K562 (cell line): Measurements from ENCODE around the gene TRIM25. TPM values are rescaled to one million over a fixed set of nuclear protein-coding genes. Genes with fewer than 3 reads are reported as not detected.

Experiments
- ADNP ChIP-seq: fragments of 200-800 bp; sonication (Bioruptor generic); IDR thresholded peaks from 2 replicates; pipeline ENCODE4 v1.6.1; 2016; ENCODE audit warnings: missing genetic modification characterization, missing compliant biosample characterization
- CREBBP ChIP-seq: IDR thresholded peaks from one replicate; pipeline ENCODE4 v1.6.1; 2012; ENCODE audit warnings: low read depth, mild to moderate bottlenecking, control low read depth, inconsistent platforms, low read length
- HNRNPL ChIP-seq: fragments of 200-400 bp; formaldehyde crosslinking; IDR thresholded peaks from 2 replicates; pipeline ENCODE4 v1.6.1; 2017; ENCODE audit warnings: low read depth, mild to moderate bottlenecking, low read length
- KDM1A ChIP-seq, 2 experiments: fragments of 450-650 bp; IDR thresholded peaks; 2 replicates each; pipeline ENCODE4 v1.6.1; 2016; ENCODE audit warnings: mild to moderate bottlenecking in 2 of 2
- KHSRP ChIP-seq: fragments of 450-650 bp; IDR thresholded peaks from 2 replicates; pipeline ENCODE4 v1.6.1; 2017
- MAZ ChIP-seq, 2 experiments: fragments of 450-650 bp in 1 of 2; sonication (generic) in 1 of 2; formaldehyde crosslinking; IDR thresholded peaks in 1 of 2; conservative IDR thresholded peaks in 1 of 2; 2 replicates each; pipeline versions ENCODE4 v1.4.0 to v1.5.0; 2020; ENCODE audit warnings: mild to moderate bottlenecking in 1 of 2, missing genetic modification reagents in 1 of 2
- ZNF274 ChIP-seq: IDR thresholded peaks from 2 replicates; pipeline ENCODE4 v1.6.1; 2011; ENCODE audit warnings: low read depth, mild to moderate bottlenecking, low read length, moderate library complexity, borderline replicate concordance
- ZNF584 ChIP-seq: fragments of 200-800 bp; sonication (Bioruptor generic); IDR thresholded peaks from 2 replicates; pipeline ENCODE4 v1.6.1; 2016; ENCODE audit warnings: low read depth, mild to moderate bottlenecking, missing genetic modification characterization, missing compliant biosample characterization
- polyA plus RNA-seq, 8 experiments: library from polyadenylated mRNA; depleted of rRNA in 4 of 8; stranded (reverse) in 5 of 8; unstranded in 3 of 8; fragments of >200 nt; fragmentation: Nextera tagmentation in 2 of 8; fragmentation: Illumina TruSeq in 1 of 8; extraction: Ambion mirVana in 2 of 8; extraction: Trizol in 1 of 8; gene quantifications; 2 replicates each; pipeline versions ENCODE4 v1.2.1 to v1.2.3, GENCODE V29; 2011 to 2014; ENCODE audit warnings: inconsistent platforms in 1 of 8, missing spikeins in 1 of 8
- total RNA-seq, 7 experiments: library from RNA; depleted of rRNA in 6 of 7; stranded (reverse); fragments of >200 nt in 6 of 7; fragmentation: Illumina TruSeq in 2 of 7; extraction: Trizol in 2 of 7; gene quantifications; 2 replicates each; pipeline versions ENCODE4 v1.2.1 to v1.2.3, GENCODE V29; 2011 to 2021; ENCODE audit warnings: low replicate concordance in 1 of 7
- TF ChIP-seq, protein P1 (sequence below): fragments of 250-450 bp; sonication (Bioruptor Pico); IDR thresholded peaks from 2 replicates; pipeline ENCODE4 v1.4.0; 2020
- TF ChIP-seq, protein P2 (sequence below): fragments of 450-650 bp; IDR thresholded peaks from 2 replicates; pipeline ENCODE4 v1.6.1; 2018; ENCODE audit not compliant: partially characterized antibody

Gene TRIM25
- total and polyA plus RNA-seq, 9 of the 15 experiments (the other 6 are each of a cell fraction or from before 2014, with no cell fraction given): 5.9 to 49.5 (median 24.5) TPM

DNA sequence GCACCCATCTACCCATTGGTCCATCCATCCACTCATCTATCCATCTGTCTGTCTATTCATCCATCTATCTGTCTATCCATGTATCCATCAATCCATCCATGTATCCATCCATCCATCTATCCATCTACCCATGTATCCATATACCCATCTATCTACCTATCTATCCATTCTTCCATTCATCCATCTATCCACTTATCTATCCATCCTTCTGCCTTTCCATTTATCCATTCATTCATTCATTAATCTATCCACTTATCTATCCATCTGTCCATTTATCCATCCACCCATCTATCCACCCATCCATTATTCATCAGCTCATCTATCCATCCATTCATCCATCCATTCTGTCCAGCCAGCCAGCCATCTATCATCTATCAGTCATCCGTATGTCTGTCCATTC lies 21.5 kb downstream of the TRIM25 start (continued):
- TF ChIP-seq, protein P1, sequence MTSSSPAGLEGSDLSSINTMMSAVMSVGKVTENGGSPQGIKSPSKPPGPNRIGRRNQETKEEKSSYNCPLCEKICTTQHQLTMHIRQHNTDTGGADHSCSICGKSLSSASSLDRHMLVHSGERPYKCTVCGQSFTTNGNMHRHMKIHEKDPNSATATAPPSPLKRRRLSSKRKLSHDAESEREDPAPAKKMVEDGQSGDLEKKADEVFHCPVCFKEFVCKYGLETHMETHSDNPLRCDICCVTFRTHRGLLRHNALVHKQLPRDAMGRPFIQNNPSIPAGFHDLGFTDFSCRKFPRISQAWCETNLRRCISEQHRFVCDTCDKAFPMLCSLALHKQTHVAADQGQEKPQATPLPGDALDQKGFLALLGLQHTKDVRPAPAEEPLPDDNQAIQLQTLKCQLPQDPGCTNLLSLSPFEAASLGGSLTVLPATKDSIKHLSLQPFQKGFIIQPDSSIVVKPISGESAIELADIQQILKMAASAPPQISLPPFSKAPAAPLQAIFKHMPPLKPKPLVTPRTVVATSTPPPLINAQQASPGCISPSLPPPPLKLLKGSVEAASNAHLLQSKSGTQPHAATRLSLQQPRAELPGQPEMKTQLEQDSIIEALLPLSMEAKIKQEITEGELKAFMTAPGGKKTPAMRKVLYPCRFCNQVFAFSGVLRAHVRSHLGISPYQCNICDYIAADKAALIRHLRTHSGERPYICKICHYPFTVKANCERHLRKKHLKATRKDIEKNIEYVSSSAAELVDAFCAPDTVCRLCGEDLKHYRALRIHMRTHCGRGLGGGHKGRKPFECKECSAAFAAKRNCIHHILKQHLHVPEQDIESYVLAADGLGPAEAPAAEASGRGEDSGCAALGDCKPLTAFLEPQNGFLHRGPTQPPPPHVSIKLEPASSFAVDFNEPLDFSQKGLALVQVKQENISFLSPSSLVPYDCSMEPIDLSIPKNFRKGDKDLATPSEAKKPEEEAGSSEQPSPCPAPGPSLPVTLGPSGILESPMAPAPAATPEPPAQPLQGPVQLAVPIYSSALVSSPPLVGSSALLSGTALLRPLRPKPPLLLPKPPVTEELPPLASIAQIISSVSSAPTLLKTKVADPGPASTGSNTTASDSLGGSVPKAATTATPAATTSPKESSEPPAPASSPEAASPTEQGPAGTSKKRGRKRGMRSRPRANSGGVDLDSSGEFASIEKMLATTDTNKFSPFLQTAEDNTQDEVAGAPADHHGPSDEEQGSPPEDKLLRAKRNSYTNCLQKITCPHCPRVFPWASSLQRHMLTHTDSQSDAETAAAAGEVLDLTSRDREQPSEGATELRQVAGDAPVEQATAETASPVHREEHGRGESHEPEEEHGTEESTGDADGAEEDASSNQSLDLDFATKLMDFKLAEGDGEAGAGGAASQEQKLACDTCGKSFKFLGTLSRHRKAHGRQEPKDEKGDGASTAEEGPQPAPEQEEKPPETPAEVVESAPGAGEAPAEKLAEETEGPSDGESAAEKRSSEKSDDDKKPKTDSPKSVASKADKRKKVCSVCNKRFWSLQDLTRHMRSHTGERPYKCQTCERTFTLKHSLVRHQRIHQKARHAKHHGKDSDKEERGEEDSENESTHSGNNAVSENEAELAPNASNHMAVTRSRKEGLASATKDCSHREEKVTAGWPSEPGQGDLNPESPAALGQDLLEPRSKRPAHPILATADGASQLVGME (CRISPR knock-in tag): no peak
- TF ChIP-seq, protein P2, sequence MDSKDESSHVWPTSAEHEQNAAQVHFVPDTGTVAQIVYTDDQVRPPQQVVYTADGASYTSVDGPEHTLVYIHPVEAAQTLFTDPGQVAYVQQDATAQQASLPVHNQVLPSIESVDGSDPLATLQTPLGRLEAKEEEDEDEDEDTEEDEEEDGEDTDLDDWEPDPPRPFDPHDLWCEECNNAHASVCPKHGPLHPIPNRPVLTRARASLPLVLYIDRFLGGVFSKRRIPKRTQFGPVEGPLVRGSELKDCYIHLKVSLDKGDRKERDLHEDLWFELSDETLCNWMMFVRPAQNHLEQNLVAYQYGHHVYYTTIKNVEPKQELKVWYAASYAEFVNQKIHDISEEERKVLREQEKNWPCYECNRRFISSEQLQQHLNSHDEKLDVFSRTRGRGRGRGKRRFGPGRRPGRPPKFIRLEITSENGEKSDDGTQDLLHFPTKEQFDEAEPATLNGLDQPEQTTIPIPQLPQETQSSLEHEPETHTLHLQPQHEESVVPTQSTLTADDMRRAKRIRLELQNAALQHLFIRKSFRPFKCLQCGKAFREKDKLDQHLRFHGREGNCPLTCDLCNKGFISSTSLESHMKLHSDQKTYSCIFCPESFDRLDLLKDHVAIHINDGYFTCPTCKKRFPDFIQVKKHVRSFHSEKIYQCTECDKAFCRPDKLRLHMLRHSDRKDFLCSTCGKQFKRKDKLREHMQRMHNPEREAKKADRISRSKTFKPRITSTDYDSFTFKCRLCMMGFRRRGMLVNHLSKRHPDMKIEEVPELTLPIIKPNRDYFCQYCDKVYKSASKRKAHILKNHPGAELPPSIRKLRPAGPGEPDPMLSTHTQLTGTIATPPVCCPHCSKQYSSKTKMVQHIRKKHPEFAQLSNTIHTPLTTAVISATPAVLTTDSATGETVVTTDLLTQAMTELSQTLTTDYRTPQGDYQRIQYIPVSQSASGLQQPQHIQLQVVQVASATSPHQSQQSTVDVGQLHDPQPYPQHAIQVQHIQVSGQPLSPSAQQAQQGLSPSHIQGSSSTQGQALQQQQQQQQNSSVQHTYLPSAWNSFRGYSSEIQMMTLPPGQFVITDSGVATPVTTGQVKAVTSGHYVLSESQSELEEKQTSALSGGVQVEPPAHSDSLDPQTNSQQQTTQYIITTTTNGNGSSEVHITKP: no peak
- TF ChIP-seq MAZ (CRISPR knock-in tag; conservative IDR thresholded peaks at IDR 0.05 in 1 of 2, IDR thresholded peaks at IDR 0.05 in 1 of 2) (no peak), ZNF274 (no peak), KHSRP (no peak), ZNF584 (CRISPR knock-in tag) (no peak), CREBBP (no peak), HNRNPL (no peak), KDM1A (IDR thresholded peaks at IDR 0.05) (no peak), ADNP (no peak)
- TF ChIP-seq, all 486 proteins: peak for 0
